Stimulated activated CD4-positive, alpha-beta T cell treated with anti-CD3 and anti-CD28 coated beads, Interleukin-15, amount 100 ng/mL, for 1 hour (primary cell): ENCODE data around the gene VSX2.
A peak's percentile ranks its signal among the peaks of the same experiment; 100 is the strongest.

Experiments used
- DNase-seq, 2 donors: peaks; one replicate each; pipeline ENCODE4 v3.0.0-alpha.2; 2020; ENCODE audit warnings: low read depth in 1 of 2, low spot score in 1 of 2

Gene VSX2

DNA sequence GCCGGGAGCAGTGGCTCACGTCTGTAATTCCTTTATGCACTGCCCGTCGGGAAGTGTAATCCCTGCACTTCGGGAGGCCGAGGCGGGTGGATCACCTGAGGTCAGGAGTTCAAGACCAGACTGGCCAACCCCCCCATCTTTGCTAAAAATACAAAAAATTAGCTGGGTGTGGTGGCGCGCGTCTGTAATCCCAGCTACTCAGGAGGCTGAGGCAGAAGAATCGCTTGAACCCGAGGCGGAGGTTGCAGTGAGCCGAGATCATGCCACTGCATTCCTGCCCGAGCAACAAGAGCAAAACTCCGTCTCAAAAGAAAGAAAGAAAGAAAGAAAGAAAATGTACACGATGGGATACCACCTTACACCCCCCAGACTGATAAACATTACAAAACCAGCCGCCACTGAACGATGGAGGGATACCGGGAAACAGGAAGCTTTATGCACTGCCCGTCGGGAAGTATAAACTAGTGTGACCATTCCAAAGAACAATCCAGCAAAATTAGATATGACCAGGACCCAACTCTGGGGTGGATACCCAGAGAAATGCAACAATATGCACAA, 62.4 kb downstream of the VSX2 start:
- DNase-seq: no peak

DNA sequence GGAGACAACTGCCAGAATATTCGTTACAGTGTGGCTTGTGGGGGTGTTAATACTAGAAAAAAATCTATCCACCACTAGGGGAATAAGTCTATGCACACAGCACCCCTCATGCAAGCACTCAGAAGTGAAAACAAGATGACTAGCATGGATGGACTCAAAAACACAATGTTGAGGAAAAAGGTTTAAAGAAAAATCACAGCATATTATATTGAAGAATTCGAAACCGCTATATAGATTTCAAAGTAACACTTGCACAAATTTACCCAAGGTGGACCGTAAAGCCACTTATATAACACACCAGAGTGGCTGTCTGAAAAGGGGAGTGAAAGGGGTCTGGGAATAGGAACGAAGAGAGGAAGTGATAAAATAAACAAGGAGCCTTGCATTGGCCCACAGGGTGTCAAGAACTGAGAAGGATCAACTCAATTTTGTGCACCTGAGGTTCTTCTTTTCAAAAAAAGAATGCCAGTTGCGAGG, 62.9 kb downstream of the VSX2 start:
- no peak for DNase-seq

DNA sequence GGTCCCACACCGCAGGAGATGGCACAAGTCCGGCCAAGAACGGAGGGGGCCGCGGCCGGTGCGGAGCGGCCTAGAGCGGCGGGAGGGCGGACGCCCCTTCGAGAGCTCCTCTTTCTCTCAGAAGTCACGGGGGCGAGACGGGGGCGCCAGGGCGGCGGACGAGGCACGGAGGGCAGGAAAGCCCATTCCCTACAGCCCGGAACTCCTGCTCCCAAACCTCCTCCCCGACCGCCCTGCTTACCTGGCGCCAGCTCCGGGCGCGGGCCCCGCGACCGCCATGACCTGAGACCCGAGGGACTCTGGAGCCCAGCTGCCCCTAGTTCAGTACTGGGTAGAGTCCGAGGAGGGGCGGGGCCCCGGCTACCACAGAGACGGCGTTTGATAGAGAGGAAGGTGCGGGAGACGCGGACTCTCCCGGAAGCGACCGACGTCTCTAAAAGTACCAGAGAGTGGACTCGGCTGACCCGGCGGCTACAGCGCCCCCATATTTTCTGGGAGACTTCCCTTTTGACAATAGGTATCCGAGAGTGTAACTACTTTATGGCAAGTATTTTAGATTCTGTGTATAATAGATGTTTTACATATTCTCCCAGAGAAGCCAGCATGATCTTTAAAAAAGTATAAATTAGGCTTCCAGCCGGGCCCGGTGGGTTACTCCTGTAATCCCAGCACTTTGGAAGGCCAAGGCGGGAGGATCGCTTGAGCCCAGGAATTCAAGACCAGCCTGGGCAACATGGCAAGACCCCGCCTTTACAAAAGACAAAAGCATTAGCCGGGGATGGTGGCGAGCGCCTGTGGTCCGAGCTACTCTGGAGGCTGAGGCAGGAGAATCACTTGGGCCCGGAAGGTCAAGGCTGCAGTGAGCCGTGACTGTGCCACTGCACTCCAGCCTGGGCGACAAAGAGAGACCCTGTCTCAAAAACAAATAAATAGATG, 63.7 kb downstream of the VSX2 start, which contains the start of gene ABCD4:
ABCD4 (minus strand) TSS at position 301 of the 936 bp plus-strand sequence; CDS start at position 279, 22 bp downstream.
- peak; percentile 67 to 72 for DNase-seq

DNA sequence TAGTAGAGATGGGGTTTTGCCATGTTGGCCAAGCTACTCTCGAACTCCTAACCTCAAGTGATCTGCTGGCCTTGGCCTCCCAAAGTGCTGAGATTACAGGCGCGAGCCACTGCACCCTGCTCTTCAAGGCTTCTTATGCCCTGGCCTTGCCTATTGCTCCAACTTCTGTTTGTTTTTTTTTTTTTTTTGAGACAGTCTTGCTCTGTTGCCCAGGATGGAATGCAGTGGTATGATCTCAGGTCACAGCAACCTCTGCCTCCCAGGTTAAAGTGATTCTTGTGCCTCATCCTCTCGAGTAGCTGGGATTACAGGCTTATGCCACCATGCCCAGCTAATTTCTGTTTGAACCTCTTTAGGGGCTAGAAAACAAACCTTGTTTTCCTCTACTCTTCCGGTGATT, 69.4 kb downstream of the VSX2 start:
- DNase-seq: no peak

DNA sequence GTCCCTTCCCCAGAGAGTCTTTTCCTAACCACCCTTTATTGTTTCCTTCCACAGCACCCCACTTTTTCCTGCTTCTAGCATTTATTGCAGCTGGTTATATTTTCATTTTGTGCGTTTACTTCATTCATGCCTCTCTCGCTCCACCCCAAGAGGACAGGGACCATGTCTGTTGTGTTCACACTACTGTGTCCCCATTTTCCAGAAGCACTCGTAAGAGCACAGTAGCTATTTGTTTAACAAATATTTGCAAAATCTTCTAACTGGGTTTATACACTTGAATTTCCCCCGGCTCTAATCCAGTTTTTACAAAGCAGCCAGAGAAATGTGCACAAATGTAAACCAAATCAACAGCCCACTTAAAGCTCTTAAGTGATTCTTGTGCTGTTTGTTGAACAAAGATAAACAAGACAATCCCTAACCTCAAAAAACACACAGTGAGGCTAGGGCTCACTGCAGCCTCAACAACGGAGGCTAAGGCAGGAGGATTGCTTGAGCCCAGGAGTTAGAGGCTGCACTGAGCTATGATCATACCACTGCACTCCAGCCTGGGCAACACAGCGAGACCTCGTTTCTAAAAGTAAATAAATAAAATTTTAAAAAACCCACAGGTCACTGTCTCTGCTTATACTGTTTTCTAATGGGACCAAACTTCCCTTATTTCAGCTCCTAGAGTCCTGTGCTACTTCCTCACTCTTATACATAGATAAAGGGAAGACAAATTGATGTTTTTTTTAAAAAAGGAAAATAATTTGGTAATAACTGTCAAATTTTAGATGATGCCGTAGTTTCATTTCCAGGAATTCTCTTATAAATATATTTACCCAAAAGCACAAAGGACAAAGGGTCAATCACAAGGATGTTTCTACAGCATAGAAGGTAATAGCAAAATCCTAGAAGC, 70.1 kb downstream of the VSX2 start:
- no peak for DNase-seq

DNA sequence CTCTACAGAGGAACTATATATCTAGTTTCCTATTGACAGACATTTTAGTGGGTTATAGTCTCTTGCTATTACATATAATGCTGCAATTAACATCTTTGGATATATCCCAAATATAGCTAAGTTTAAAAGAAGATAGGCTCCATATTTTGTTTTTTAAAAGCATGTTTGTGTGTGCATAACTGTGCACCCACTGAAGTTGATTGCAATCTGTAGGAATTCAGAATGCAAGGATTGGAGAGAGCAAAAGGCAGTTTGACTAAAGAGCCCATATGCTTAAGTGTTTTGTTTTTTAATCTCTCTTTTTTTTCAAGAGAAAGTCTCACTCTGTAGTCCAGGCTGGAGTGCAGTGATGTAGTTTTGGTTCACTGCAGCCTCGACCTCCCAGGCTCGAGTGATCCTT, 72.9 kb downstream of the VSX2 start:
- DNase-seq: no peak
